Measurements from ENCODE around the gene CBLC. TPM values are rescaled to one million over a fixed set of nuclear protein-coding genes. Genes with fewer than 3 reads are reported as not detected.

The CBLC gene
- polyA plus RNA-seq, 1 donor: 49.5 TPM

DNA sequence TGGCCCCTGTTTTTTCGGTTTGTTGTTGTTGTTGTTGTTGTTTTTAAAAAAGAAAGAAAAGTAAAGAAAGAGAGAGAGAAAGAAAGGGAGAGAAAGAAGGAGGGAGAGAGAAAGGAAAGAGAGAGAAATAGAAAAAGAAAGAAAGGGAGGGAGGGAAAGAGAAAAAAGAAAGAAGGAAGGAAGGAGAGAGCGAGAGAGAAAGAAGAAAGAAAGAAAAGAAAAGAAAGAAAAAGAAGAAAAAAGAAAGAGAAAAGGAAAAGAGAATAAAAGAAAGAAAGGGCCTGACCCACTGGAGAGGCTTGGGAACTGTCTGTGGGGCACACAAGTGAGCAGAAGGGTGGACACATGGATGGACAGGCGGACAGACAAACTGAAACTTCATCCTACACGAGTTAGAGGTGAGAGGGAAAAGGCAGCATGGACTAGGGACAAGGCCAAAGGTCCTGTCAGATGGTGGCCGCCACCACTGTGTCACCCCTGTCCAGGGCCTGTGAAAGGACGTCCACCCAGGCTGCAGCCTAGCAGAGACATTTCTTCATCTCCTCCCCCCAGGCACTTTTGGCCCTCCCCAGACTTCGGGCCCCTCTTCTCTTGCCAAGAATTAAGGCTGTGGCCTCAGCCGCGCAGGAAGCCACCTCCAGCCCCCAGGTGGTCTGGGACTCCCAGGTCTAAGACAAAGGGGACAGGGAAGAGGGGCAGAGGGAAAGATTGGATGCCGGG is 22.1 kb downstream of the CBLC start:
- Histone ChIP-seq H3K27me3 (ENCODE audit: control insufficient read depth, insufficient read depth, low read length) (no peaks in the 10 kb centered on the region), H3K4me3 (ENCODE audit: low read length) (no peak overlapping the region), H3K9me3 (ENCODE audit: control insufficient read depth, low read depth, low read length) (no peaks in the 10 kb centered on the region), H3K4me1 (ENCODE audit: control insufficient read depth, insufficient read depth, low read length) (peaks cover 4% of the 10 kb centered on the region), H3K27ac (ENCODE audit: low read length) (no peak overlapping the region), H3K36me3 (ENCODE audit: control insufficient read depth, insufficient read depth, low read length) (peaks cover 35% of the 10 kb centered on the region)
- WGBS (ENCODE audit: insufficient coverage, low lambda C conversion rate): 96% methylated on average over 2 of the region's 10 CpGs
- no peak for DNase-seq

DNA sequence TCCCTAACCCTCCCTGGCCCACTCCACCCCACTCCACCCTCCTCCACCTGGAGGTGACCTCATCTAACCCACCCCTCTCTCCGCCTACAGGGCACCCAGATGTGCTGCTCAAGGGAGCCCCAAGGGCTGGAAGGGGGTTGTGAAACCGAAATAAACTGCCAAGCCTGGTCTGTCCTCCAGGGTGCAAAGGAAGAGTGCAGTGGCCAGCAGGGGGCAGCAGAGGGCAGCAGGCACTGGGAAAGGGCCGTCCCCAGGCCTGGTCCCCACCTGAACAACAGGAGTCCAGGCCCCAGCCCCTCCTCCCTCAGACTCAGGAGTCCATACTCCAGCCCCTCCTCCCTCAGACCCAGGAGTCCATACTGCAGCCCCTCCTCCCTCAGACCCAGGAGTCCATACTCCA is 22.8 kb downstream of the CBLC start:
- DNase-seq: peak; percentile 82 to 84
- Histone ChIP-seq H3K9me3 (ENCODE audit: control insufficient read depth, low read depth, low read length) (no peaks in the 10 kb centered on the region), H3K27ac (ENCODE audit: low read length) (no peak overlapping the region), H3K36me3 (ENCODE audit: control insufficient read depth, insufficient read depth, low read length) (peaks cover 33% of the 10 kb centered on the region), H3K4me3 (ENCODE audit: low read length) (no peak overlapping the region), H3K4me1 (ENCODE audit: control insufficient read depth, insufficient read depth, low read length) (peaks cover 4% of the 10 kb centered on the region), H3K27me3 (ENCODE audit: control insufficient read depth, insufficient read depth, low read length) (no peaks in the 10 kb centered on the region)
- no CpG with 5 or more reads among the region's 3 CpGs for WGBS (ENCODE audit: insufficient coverage, low lambda C conversion rate)

DNA sequence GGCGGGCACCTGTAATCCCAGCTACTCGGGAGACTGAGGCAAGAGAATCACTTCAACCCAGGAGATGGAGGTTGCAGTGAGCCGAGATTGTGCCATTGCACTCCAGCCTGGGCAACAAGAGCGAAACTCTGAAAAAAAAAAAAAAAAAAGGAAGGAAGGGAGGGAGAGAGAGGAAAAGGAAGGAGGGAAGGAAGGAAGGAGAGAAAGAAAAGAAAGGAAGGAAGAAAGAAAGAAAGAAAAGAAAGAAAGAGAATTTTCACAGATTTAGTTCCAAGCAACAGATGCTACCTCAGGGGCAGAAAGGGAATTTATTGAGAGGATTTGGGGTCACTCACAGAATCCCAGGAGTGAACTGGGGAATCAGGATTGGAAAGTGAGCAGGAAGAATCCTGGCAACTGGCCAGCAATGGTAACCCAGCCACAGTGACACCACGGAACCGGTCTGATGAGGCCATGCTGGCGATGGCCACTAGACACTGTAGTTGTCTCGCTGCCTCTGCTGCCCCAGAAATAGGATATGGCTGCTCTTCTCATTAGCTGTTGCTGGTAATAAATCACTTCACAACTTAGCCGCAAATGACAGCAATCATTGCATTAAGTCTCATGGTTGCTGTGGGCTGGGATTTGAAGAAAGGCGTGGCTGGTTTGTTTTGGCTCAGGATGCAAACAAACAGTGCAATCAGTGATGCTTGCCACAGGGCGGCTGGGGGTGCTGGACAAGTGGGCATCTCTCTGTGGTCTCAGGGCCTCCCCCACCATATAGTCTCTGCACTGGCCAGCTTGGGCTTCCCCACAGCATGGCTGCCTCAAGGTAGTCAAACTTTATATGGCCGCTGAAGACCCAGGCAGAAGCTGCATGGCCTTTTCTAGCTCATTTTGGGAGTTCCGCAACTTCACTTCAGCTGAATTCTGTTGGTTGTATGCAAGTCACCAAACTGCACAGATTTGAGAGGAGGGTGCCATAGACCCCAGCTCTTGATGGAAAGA is 26.0 kb downstream of the CBLC start:
- H3K36me3 ChIP-seq (ENCODE audit: control insufficient read depth, insufficient read depth, low read length): peaks cover 15% of the 10 kb centered on the region
- DNase-seq: no peak
- WGBS (ENCODE audit: insufficient coverage, low lambda C conversion rate): 100% methylated on average over 2 of the region's 13 CpGs
- H3K4me1 ChIP-seq (ENCODE audit: control insufficient read depth, insufficient read depth, low read length): peaks cover 19% of the 10 kb centered on the region
- H3K27me3 ChIP-seq (ENCODE audit: control insufficient read depth, insufficient read depth, low read length): no peaks in the 10 kb centered on the region
- no peak overlapping the region for H3K27ac ChIP-seq (ENCODE audit: low read length)
- no peaks in the 10 kb centered on the region for H3K9me3 ChIP-seq (ENCODE audit: control insufficient read depth, low read depth, low read length)
- no peak overlapping the region for H3K4me3 ChIP-seq (ENCODE audit: low read length)

- H3K9me3 ChIP-seq (ENCODE audit: control insufficient read depth, low read depth, low read length): no peaks in the 10 kb centered on the region
- no peaks in the 10 kb centered on the region for H3K27me3 ChIP-seq (ENCODE audit: control insufficient read depth, insufficient read depth, low read length)
- H3K36me3 ChIP-seq (ENCODE audit: control insufficient read depth, insufficient read depth, low read length): peaks cover 11% of the 10 kb centered on the region
- H3K27ac ChIP-seq (ENCODE audit: low read length): no peak overlapping the region
- DNase-seq: no peak
- H3K4me1 ChIP-seq (ENCODE audit: control insufficient read depth, insufficient read depth, low read length): peaks cover 29% of the 10 kb centered on the region
- no peak overlapping the region for H3K4me3 ChIP-seq (ENCODE audit: low read length)
- WGBS (ENCODE audit: insufficient coverage, low lambda C conversion rate): no CpG with 5 or more reads among the region's 7 CpGs
These were observed 28.6 kb downstream of the CBLC start for GRCh38 chr19:44806291-44806690.

- H3K36me3 ChIP-seq (ENCODE audit: control insufficient read depth, insufficient read depth, low read length): peaks cover 11% of the 10 kb centered on the region
- WGBS (ENCODE audit: insufficient coverage, low lambda C conversion rate): no CpG with 5 or more reads among the region's 5 CpGs
- H3K27ac ChIP-seq (ENCODE audit: low read length): peak overlapping the region; percentile 62
- no peaks in the 10 kb centered on the region for H3K27me3 ChIP-seq (ENCODE audit: control insufficient read depth, insufficient read depth, low read length)
- peaks cover 31% of the 10 kb centered on the region for H3K4me1 ChIP-seq (ENCODE audit: control insufficient read depth, insufficient read depth, low read length)
- peak; percentile 80 to 86 for DNase-seq
- no peak overlapping the region for H3K4me3 ChIP-seq (ENCODE audit: low read length)
- no peaks in the 10 kb centered on the region for H3K9me3 ChIP-seq (ENCODE audit: control insufficient read depth, low read depth, low read length)
These were observed 29.5 kb downstream of the CBLC start for GRCh38 chr19:44807162-44807561.

GRCh38 chr19:44807652-44808462 is 30.2 kb downstream of the CBLC start:
- Histone ChIP-seq H3K4me1 (ENCODE audit: control insufficient read depth, insufficient read depth, low read length) (peaks cover 37% of the 10 kb centered on the region), H3K36me3 (ENCODE audit: control insufficient read depth, insufficient read depth, low read length) (peaks cover 6% of the 10 kb centered on the region), H3K9me3 (ENCODE audit: control insufficient read depth, low read depth, low read length) (no peaks in the 10 kb centered on the region), H3K27ac (ENCODE audit: low read length) (peak overlapping the region; percentile 62), H3K27me3 (ENCODE audit: control insufficient read depth, insufficient read depth, low read length) (no peaks in the 10 kb centered on the region), H3K4me3 (ENCODE audit: low read length) (peak overlapping the region; percentile 47)
- WGBS (ENCODE audit: insufficient coverage, low lambda C conversion rate): no CpG with 5 or more reads among the region's 14 CpGs
- peak; percentile 49 to 63 for DNase-seq

GRCh38 chr19:44808463-44809371 is 31.0 kb downstream of the CBLC start, which contains the start of gene BCAM:
TSS of gene BCAM (plus strand) at chr19:44809103. CDS start at chr19:44809125, 22 bp downstream.
- Histone ChIP-seq H3K27me3 (ENCODE audit: control insufficient read depth, insufficient read depth, low read length) (no peaks in the 10 kb centered on the region), H3K9me3 (ENCODE audit: control insufficient read depth, low read depth, low read length) (peaks cover 4% of the 10 kb centered on the region), H3K4me1 (ENCODE audit: control insufficient read depth, insufficient read depth, low read length) (peaks cover 40% of the 10 kb centered on the region), H3K4me3 (ENCODE audit: low read length) (peak within 1 kb of the TSS; percentile 61), H3K36me3 (ENCODE audit: control insufficient read depth, insufficient read depth, low read length) (peaks cover 13% of the 10 kb centered on the region), H3K27ac (ENCODE audit: low read length) (peak within 1 kb of the TSS; percentile 62)
- no CpG with 5 or more reads among the region's 59 CpGs for WGBS (ENCODE audit: insufficient coverage, low lambda C conversion rate)
- peak in 1 of 2 donors; percentile 60 for DNase-seq

GRCh38 chr19:44809577-44810233 is 32.0 kb downstream of the CBLC start:
- no CpG with 5 or more reads among the region's 7 CpGs for WGBS (ENCODE audit: insufficient coverage, low lambda C conversion rate)
- Histone ChIP-seq H3K9me3 (ENCODE audit: control insufficient read depth, low read depth, low read length) (peaks cover 4% of the 10 kb centered on the region), H3K4me3 (ENCODE audit: low read length) (peak overlapping the region; percentile 61), H3K27ac (ENCODE audit: low read length) (no peak overlapping the region), H3K4me1 (ENCODE audit: control insufficient read depth, insufficient read depth, low read length) (peaks cover 40% of the 10 kb centered on the region), H3K36me3 (ENCODE audit: control insufficient read depth, insufficient read depth, low read length) (peaks cover 18% of the 10 kb centered on the region), H3K27me3 (ENCODE audit: control insufficient read depth, insufficient read depth, low read length) (no peaks in the 10 kb centered on the region)
- DNase-seq: peak in 1 of 2 donors; percentile 39

Measured in large intestine (tissue), 3 donors.